SU-DHL-6 (cell line): Measurements from ENCODE around the gene CLEC18A.

ENCODE experiments used
- CTCF ChIP-seq: fragments of 200-600 bp; sonication (generic); IDR thresholded peaks from one replicate; pipeline ENCODE4 v1.5.1; 2017; ENCODE audit warnings: antibody characterized with exemption, mild to moderate bottlenecking, low read length, moderate library complexity; ENCODE audit not compliant: insufficient read depth, poor library complexity, severe bottlenecking
- EZH2phosphoT487 ChIP-seq: fragments of 200-600 bp; sonication (generic), shearing (Covaris generic); conservative IDR thresholded peaks from 2 replicates; pipeline ENCODE4 v1.6.1; 2018; ENCODE audit warnings: mild to moderate bottlenecking, antibody characterized with exemption, low read length, moderate library complexity, mixed read lengths

- no peak for TF ChIP-seq CTCF
- no peak for TF ChIP-seq EZH2phosphoT487
Observed at GRCh38 chr16:69934044-69934443, 17.1 kb upstream of the CLEC18A start.
